ENCODE data around the gene FAM184A. TPM values are rescaled to one million over a fixed set of nuclear protein-coding genes. Genes with fewer than 3 reads are reported as not detected.

FAM184A gene
- total RNA-seq, 4 donors from 2014 or later = 0.30 to 3.8 (median 1.1) TPM

- 54 to 55% methylated on average over 5 of the region's 5 CpGs for WGBS, 2 donors
- H3K27me3 ChIP-seq = no peaks in the 10 kb centered on the region
- no peaks in the 10 kb centered on the region for H3K4me1 ChIP-seq
- DNase-seq = no peak
- H3K27ac ChIP-seq = no peak overlapping the region
- intact Hi-C loops (cut with DNase I) = no loop called here
- no peaks in the 10 kb centered on the region for H3K36me3 ChIP-seq
- TF ChIP-seq POLR2A (IDR thresholded peaks at IDR 0.05) = no peak
- TF ChIP-seq CTCF (IDR thresholded peaks at IDR 0.05) = no peak
- no peak overlapping the region for H3K4me3 ChIP-seq
- H3K9me3 ChIP-seq = no peaks in the 10 kb centered on the region
These were observed 42.4 kb downstream of the FAM184A start for GRCh38 chr6:119036081-119036480.

- Histone ChIP-seq H3K4me3 (no peak overlapping the region), H3K4me1 (no peaks in the 10 kb centered on the region), H3K27me3 (no peaks in the 10 kb centered on the region), H3K36me3 (no peaks in the 10 kb centered on the region), H3K9me3 (no peaks in the 10 kb centered on the region), H3K27ac (no peak overlapping the region)
- intact Hi-C loops (cut with DNase I) = no loop called here
- WGBS, 2 donors = 80 to 83% methylated on average over 6 of the region's 6 CpGs
- no peak for DNase-seq
- no peak for TF ChIP-seq CTCF (IDR thresholded peaks at IDR 0.05)
- no peak for TF ChIP-seq POLR2A (IDR thresholded peaks at IDR 0.05)
These were observed 43.0 kb downstream of the FAM184A start for GRCh38 chr6:119035459-119035858.

GRCh38 chr6:119034827-119035458 lies 43.5 kb downstream of the FAM184A start:
- 51% methylated on average over 6 of the region's 6 CpGs for WGBS, 2 donors
- Histone ChIP-seq H3K9me3 (no peaks in the 10 kb centered on the region), H3K4me3 (no peak overlapping the region), H3K27me3 (no peaks in the 10 kb centered on the region), H3K36me3 (no peaks in the 10 kb centered on the region), H3K27ac (no peak overlapping the region), H3K4me1 (no peaks in the 10 kb centered on the region)
- intact Hi-C loops (cut with DNase I) = no loop called here
- TF ChIP-seq POLR2A (IDR thresholded peaks at IDR 0.05) (no peak), CTCF (IDR thresholded peaks at IDR 0.05) (no peak)
- DNase-seq = no peak

GRCh38 chr6:119032428-119032827 lies 46.0 kb downstream of the FAM184A start:
- Histone ChIP-seq H3K9me3 (no peaks in the 10 kb centered on the region), H3K36me3 (no peaks in the 10 kb centered on the region), H3K4me1 (no peaks in the 10 kb centered on the region), H3K4me3 (no peak overlapping the region), H3K27ac (no peak overlapping the region), H3K27me3 (no peaks in the 10 kb centered on the region)
- no peak for TF ChIP-seq CTCF (IDR thresholded peaks at IDR 0.05)
- TF ChIP-seq POLR2A (IDR thresholded peaks at IDR 0.05) = no peak
- 50 to 53% methylated on average over 1 of the region's 1 CpG for whole genome bisulfite sequencing, 2 donors
- intact Hi-C loops (cut with DNase I) = no loop called here
- DNase-seq = no peak

- 92 to 95% methylated on average over 2 of the region's 2 CpGs for WGBS, 2 donors
- TF ChIP-seq POLR2A (IDR thresholded peaks at IDR 0.05) (no peak), CTCF (IDR thresholded peaks at IDR 0.05) (no peak)
These were observed 47.7 kb downstream of the FAM184A start for GRCh38 chr6:119030759-119031158.

More at GRCh38 chr6:119030759-119031158, 47.7 kb downstream of the FAM184A start:
- Histone ChIP-seq H3K36me3 (no peaks in the 10 kb centered on the region), H3K27ac (no peak overlapping the region), H3K9me3 (no peaks in the 10 kb centered on the region), H3K27me3 (no peaks in the 10 kb centered on the region), H3K4me3 (no peak overlapping the region), H3K4me1 (no peaks in the 10 kb centered on the region)
- intact Hi-C loops (cut with DNase I) = no loop called here
- DNase-seq = no peak

Measured in esophagus squamous epithelium (tissue), 5 donors.